ENCODE data around the gene EHD1.

- TF ChIP-seq, protein P1, sequence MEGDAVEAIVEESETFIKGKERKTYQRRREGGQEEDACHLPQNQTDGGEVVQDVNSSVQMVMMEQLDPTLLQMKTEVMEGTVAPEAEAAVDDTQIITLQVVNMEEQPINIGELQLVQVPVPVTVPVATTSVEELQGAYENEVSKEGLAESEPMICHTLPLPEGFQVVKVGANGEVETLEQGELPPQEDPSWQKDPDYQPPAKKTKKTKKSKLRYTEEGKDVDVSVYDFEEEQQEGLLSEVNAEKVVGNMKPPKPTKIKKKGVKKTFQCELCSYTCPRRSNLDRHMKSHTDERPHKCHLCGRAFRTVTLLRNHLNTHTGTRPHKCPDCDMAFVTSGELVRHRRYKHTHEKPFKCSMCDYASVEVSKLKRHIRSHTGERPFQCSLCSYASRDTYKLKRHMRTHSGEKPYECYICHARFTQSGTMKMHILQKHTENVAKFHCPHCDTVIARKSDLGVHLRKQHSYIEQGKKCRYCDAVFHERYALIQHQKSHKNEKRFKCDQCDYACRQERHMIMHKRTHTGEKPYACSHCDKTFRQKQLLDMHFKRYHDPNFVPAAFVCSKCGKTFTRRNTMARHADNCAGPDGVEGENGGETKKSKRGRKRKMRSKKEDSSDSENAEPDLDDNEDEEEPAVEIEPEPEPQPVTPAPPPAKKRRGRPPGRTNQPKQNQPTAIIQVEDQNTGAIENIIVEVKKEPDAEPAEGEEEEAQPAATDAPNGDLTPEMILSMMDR (conservative IDR thresholded peaks at IDR 0.05): no peak
- TF ChIP-seq EZH2 (IDR thresholded peaks at IDR 0.05; ENCODE audit: low read depth): no peak
Observed at GRCh38 chr11:64814712-64815187, 63.7 kb downstream of the EHD1 start.

Data from PC-9 (cell line).